Brain microvascular endothelial cell (primary cell): ENCODE data around the gene SRPX2.

ENCODE experiments used
- DNase-seq: peaks from one replicate; pipeline ENCODE4 v3.0.0-alpha.2; 2020
- H3K27ac ChIP-seq: fragments of 250-450 bp; sonication (Bioruptor Pico); 2 replicates; pipeline ENCODE4 v1.5.1; 2020; ENCODE audit warnings: mild to moderate bottlenecking, moderate library complexity
- H3K27me3 ChIP-seq: fragments of 250-450 bp; sonication (Bioruptor Pico); replicated peaks from 2 replicates; pipeline ENCODE4 v1.5.1; 2020; ENCODE audit warnings: mild to moderate bottlenecking
- H3K36me3 ChIP-seq: fragments of 250-450 bp; sonication (Bioruptor Pico); replicated peaks from 2 replicates; pipeline ENCODE4 v1.5.1; 2020; ENCODE audit warnings: mild to moderate bottlenecking
- H3K4me3 ChIP-seq: 2 replicates; pipeline ENCODE4 v1.5.1; 2011; ENCODE audit warnings: low read depth, mild to moderate bottlenecking, control low read depth, low read length, moderate library complexity
- CTCF ChIP-seq: IDR thresholded peaks from 2 replicates; pipeline ENCODE4 v1.5.1; 2011; ENCODE audit warnings: low read depth, mild to moderate bottlenecking, moderate library complexity, low read length, control low read depth, inconsistent platforms; ENCODE audit errors: missing control alignments
- in situ Hi-C: cut with HindIII; loops from 2 replicates; pipeline ENCODE4 v1.10.0; 2017; ENCODE audit warnings: low sequenced_read_pairs, low pct_ligation_motif_present

The SRPX2 gene

GRCh38 chrX:100652266-100652665 lies 8.3 kb downstream of the SRPX2 start:
- no peaks in the 10 kb centered on the region for H3K27me3 ChIP-seq
- no peak for DNase-seq
- TF ChIP-seq CTCF = no peak
- in situ Hi-C loops = no loop called here
- no peak overlapping the region for H3K27ac ChIP-seq
- H3K4me3 ChIP-seq = no peak overlapping the region
- peaks cover 13% of the 10 kb centered on the region for H3K36me3 ChIP-seq

- Histone ChIP-seq H3K27me3 (no peaks in the 10 kb centered on the region), H3K27ac (no peak overlapping the region), H3K36me3 (peaks cover 13% of the 10 kb centered on the region), H3K4me3 (no peak overlapping the region)
- DNase-seq = no peak
- in situ Hi-C loops = no loop called here
- TF ChIP-seq CTCF = peak; percentile 37
These were observed 10.3 kb downstream of the SRPX2 start for GRCh38 chrX:100654261-100654660.

GRCh38 chrX:100658941-100659381 lies 15.0 kb downstream of the SRPX2 start:
- Histone ChIP-seq H3K27me3 (no peaks in the 10 kb centered on the region), H3K4me3 (no peak overlapping the region), H3K36me3 (peaks cover 11% of the 10 kb centered on the region), H3K27ac (peak overlapping the region; percentile 20)
- TF ChIP-seq CTCF = no peak
- no peak for DNase-seq
- in situ Hi-C loops = no loop called here

GRCh38 chrX:100659431-100660137 lies 15.6 kb downstream of the SRPX2 start:
- Histone ChIP-seq H3K4me3 (no peak overlapping the region), H3K27me3 (no peaks in the 10 kb centered on the region), H3K36me3 (peaks cover 12% of the 10 kb centered on the region), H3K27ac (peak overlapping the region; percentile 20)
- in situ Hi-C loops = no loop called here
- DNase-seq = no peak
- TF ChIP-seq CTCF = no peak

GRCh38 chrX:100662170-100662569 lies 18.2 kb downstream of the SRPX2 start:
- peaks cover 22% of the 10 kb centered on the region for H3K36me3 ChIP-seq
- TF ChIP-seq CTCF = no peak
- no peak overlapping the region for H3K4me3 ChIP-seq
- no peaks in the 10 kb centered on the region for H3K27me3 ChIP-seq
- no peak overlapping the region for H3K27ac ChIP-seq
- in situ Hi-C loops = no loop called here
- no peak for DNase-seq

- in situ Hi-C loops = no loop called here
- H3K27me3 ChIP-seq = no peaks in the 10 kb centered on the region
- H3K36me3 ChIP-seq = peaks cover 24% of the 10 kb centered on the region
- no peak overlapping the region for H3K4me3 ChIP-seq
- no peak overlapping the region for H3K27ac ChIP-seq
- no peak for DNase-seq
- TF ChIP-seq CTCF = no peak
These were observed 18.8 kb downstream of the SRPX2 start for GRCh38 chrX:100662796-100663195.
